Tibial artery (tissue), 4 donors: ENCODE results near the gene TK1.
"Not testable (repeated sequence)": the region's sequence is repeated elsewhere in the genome, so short reads cannot be mapped to it uniquely, and the experiment has no call there.

Experiments
- DNase-seq, 2 donors: peaks; one replicate each; pipeline ENCODE4 v3.0.0-alpha.2; 2019
- H3K27ac ChIP-seq, 2 donors: fragments of 200-600 bp; sonication (generic) in 1 of 2; 1 replicate in 1 of 2; 2 replicates in 1 of 2; pipeline ENCODE4 v1.5.1; 2018 to 2019; ENCODE audit warnings: mild to moderate bottlenecking in 1 of 2
- H3K27me3 ChIP-seq, 2 donors: fragments of 200-600 bp; sonication (generic) in 1 of 2; one replicate each; pipeline versions ENCODE4 v1.5.1 to v1.6.0; 2016 to 2019
- H3K36me3 ChIP-seq, 3 donors: fragments of 200-600 bp; sonication (generic) in 2 of 3; one replicate each; pipeline ENCODE4 v1.5.1; 2016 to 2019; ENCODE audit warnings: mild to moderate bottlenecking in 2 of 3
- H3K4me1 ChIP-seq, 4 donors: fragments of 200-600 bp; sonication (generic) in 2 of 4; 1 replicate in 3 of 4; 2 replicates in 1 of 4; pipeline ENCODE4 v1.5.1; 2016 to 2019
- H3K4me3 ChIP-seq, 2 donors: fragments of 200-600 bp; sonication (generic) in 1 of 2; 1 replicate in 1 of 2; 2 replicates in 1 of 2; pipeline ENCODE4 v1.5.1; 2018 to 2019; ENCODE audit warnings: mild to moderate bottlenecking in 2 of 2
- H3K9me3 ChIP-seq, 3 donors: fragments of 200-600 bp; sonication (generic) in 1 of 3; one replicate each; pipeline ENCODE4 v1.5.1; 2016 to 2019
- intact Hi-C: fragments of 100-400 bp; cut with DNase I; formaldehyde crosslinking; loops from one replicate; pipeline ENCODE4 v1.15.0; 2023; ENCODE audit warnings: low total_unique reads
- TF ChIP-seq, protein P1 (sequence below), 2 experiments: fragments of 200-600 bp in 1 of 2; fragments of 450-650 bp in 1 of 2; IDR thresholded peaks; one replicate each; pipeline ENCODE4 v1.5.1; 2017 to 2019; ENCODE audit warnings: antibody characterized with exemption in 2 of 2, mild to moderate bottlenecking in 1 of 2, moderate library complexity in 1 of 2

The TK1 gene

DNA sequence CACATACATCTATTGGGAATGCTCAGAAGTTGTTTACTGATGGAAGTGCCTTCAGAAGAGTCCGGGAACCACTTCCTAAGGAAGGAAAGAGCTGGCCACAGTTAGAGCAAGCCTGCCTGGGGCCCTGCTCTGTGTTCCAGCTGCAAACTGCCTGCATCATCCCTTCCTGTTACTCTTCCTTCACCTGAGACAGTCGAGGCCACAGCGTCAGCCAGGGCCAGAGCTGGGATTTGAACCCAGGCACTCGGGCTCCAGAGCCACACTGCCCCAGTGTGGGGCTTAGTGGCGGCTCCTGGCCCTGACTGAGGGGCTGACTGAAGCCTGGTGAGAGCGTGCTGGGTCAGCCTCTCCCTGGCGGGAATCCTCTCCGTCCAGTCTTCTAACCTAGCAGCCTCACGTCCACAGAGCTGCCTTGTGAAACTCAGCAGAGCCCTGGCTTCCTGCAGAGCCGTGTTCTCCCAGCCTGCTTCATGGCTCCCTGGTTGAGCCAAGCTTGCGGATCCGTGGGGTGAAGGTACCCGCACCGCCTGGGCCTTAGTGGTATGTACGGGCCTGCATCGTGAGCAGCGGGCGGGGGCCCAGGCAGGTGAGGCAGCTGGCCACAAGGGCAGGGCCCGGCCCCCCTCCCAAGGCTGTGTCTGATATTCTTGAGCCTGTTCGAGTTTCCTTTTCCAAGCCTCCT, 45.3 kb downstream of the TK1 start:
- Histone ChIP-seq H3K4me3 (no peak overlapping the region), H3K9me3 (no peaks in the 10 kb centered on the region), H3K36me3 (no peaks in the 10 kb centered on the region), H3K4me1 (peaks cover 0 to 34% (median 28%) of the 10 kb centered on the region in 4 donors), H3K27me3 (peaks cover 0 to 21% of the 10 kb centered on the region in 2 donors), H3K27ac (no peak overlapping the region)
- DNase-seq, result no peak
- TF ChIP-seq, protein P1, sequence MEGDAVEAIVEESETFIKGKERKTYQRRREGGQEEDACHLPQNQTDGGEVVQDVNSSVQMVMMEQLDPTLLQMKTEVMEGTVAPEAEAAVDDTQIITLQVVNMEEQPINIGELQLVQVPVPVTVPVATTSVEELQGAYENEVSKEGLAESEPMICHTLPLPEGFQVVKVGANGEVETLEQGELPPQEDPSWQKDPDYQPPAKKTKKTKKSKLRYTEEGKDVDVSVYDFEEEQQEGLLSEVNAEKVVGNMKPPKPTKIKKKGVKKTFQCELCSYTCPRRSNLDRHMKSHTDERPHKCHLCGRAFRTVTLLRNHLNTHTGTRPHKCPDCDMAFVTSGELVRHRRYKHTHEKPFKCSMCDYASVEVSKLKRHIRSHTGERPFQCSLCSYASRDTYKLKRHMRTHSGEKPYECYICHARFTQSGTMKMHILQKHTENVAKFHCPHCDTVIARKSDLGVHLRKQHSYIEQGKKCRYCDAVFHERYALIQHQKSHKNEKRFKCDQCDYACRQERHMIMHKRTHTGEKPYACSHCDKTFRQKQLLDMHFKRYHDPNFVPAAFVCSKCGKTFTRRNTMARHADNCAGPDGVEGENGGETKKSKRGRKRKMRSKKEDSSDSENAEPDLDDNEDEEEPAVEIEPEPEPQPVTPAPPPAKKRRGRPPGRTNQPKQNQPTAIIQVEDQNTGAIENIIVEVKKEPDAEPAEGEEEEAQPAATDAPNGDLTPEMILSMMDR (IDR thresholded peaks at IDR 0.05), result no peak
- intact Hi-C loops, result no loop called here

DNA sequence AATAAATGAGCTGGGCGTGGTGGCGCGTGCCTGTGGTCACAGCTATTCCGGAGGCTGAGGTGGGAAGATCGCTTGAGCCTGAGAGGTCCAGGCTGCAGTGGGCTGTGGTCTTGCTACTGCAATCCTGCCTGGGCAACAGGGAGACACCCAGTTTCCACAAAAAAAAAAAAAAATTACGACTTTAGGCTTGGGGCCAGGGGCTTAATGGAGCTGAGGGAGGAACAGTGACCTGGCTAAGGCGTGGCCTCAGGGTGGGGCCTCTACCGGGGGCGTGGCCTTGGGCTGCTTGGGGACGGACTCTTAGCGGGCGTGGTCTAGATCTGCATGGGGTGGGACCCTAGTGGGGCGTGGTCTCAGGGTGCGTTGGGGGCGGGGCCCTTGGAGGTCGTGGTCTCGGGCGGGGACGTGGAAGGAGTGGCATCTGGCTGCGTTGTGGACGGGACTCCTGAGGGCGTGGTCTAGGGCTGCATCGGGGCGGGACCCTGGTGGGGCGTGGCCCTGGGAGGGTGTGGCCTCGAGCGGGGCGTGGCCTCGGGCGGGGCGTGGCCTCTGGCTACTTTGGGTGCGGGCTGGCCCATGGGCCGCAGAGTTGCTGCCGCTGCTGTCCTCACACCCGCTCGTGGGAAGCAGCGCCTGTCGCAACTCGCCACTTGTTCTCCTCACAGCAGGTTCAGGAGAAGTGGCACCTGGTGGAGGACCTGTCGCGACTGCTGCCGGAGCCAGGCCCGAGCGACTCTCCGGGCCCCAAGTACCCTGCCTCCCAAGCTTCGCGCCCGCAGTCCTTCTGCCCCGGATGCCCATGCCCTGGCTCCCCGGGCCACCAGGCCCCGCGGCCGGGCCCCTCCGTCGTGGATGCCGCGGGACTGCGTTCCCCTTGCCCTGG, 46.4 kb downstream of the TK1 start:
- Histone ChIP-seq H3K27me3 (peaks cover 0 to 21% of the 10 kb centered on the region in 2 donors), H3K36me3 (no peaks in the 10 kb centered on the region), H3K4me1 (peaks cover 0 to 32% (median 26%) of the 10 kb centered on the region in 4 donors), H3K27ac (no peak overlapping the region), H3K9me3 (no peaks in the 10 kb centered on the region), H3K4me3 (peak overlapping the region in 1 of 2 donors; percentile 7)
- peak; percentile 81 to 90 for DNase-seq
- intact Hi-C loops, result no loop called here
- TF ChIP-seq, protein P1 (IDR thresholded peaks at IDR 0.05), result no peak

DNA sequence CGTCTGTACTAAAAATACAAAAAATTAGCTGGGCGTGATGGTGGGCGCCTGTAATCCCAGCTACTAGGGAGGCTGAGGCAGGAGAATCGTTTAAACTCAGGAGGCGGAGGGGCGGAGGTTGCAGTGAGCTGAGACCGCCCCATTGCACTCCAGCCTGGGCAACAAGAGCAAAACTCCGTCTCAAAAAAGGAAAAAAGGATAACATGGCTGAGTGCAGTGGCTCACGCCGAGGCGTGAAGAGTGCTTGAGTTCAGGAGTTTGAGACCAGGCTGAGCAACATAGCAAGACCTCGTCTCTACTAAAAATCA, 47.0 kb downstream of the TK1 start:
- H3K9me3 ChIP-seq, DNase-seq, H3K36me3 ChIP-seq, H3K27ac ChIP-seq, H3K4me3 ChIP-seq, intact Hi-C loops: not testable (repeated sequence)
- H3K27me3 ChIP-seq, result peaks cover 0 to 21% of the 10 kb centered on the region in 2 donors
- H3K4me1 ChIP-seq, result peaks cover 0 to 26% (median 20%) of the 10 kb centered on the region in 4 donors

DNA sequence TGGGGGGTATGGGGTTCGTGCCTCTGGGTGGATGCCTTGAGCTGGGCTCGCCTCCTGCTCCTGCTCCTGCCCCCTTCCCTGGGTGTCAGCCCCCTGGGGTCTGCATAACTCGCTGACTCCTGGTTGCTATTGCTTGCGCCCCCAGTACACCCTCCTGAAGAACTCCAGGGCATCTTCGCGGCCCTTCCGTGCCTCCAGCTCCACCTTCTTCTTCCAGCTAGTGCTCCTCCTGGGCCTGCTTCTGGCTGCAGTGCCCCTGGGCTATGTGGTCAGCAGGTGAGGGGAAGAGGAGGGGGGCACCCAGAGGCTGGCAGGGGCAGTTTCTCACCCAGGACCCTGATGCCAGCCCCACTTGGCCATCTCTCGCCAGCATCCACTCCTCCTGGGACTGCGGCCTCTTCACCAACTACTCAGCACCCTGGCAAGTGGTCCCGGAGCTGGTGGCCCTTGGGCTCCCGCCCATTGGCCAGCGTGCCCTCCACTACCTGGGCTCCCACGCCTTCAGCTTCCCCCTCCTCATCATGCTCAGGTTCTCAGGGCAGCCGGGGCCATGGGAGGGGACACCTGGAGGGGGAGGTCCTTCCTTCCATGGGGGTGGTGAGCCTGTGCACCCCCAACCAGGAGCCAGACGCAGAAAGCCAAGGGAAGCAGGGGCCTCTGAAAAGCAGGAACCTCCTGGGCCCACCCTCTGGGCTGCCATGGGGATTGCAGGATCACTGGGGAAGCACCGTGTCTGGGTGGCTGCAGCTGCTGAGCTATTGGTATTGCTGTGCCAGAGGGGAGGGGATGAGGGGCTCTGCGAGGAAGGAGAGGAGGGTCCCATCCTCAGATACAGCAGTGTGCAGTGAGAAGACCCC, 48.4 kb downstream of the TK1 start:
- peaks cover 0 to 30% of the 10 kb centered on the region in 2 donors for H3K27me3 ChIP-seq
- no peak overlapping the region for H3K27ac ChIP-seq
- TF ChIP-seq, protein P1 (IDR thresholded peaks at IDR 0.05), result no peak
- H3K4me3 ChIP-seq, result no peak overlapping the region
- intact Hi-C loops, result no loop called here
- no peaks in the 10 kb centered on the region for H3K9me3 ChIP-seq
- no peak for DNase-seq
- no peaks in the 10 kb centered on the region for H3K36me3 ChIP-seq
- peaks cover 0 to 12% (median 9%) of the 10 kb centered on the region in 4 donors for H3K4me1 ChIP-seq

DNA sequence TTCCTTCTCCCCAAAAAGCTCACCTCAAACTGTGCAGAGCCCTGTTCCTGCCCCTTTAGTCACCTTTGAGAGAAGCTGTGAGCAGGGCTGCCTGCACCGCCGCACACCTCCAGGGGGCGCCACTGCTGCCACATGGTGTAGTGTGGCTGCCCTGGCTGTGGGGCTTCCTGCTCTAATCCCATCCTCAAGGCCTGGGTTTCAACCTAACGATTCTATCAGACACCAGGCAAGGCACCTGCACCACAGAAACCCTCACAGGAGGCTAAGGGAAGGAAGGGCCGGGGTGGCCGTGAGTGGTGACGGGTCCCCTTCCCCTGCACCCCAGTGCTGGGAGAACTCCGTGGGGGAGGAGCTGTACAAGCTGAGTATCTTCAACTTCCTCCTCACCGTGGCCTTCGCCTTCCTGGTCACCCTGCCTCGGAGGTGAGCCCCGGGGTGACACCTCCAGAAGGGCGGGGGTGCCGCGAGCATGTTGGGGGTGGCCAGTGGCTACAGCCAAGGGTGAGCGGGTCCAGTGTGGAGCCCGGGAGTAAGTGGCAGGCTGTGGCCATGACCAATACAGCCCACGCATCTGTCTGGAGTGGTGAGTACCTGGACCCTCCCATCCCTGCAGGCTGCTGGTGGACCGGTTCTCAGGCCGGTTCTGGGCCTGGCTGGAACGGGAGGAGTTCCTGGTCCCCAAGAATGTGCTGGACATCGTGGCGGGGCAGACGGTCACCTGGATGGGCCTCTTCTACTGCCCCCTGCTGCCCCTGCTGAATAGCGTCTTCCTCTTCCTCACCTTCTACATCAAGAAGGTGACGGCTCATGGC, 49.3 kb downstream of the TK1 start:
- no peak for DNase-seq
- Histone ChIP-seq H3K4me1 (peaks cover 0 to 12% (median 9%) of the 10 kb centered on the region in 4 donors), H3K27ac (no peak overlapping the region), H3K36me3 (no peaks in the 10 kb centered on the region), H3K27me3 (peaks cover 0 to 32% of the 10 kb centered on the region in 2 donors), H3K4me3 (no peak overlapping the region), H3K9me3 (no peaks in the 10 kb centered on the region)
- intact Hi-C loops, result no loop called here
- TF ChIP-seq, protein P1 (IDR thresholded peaks at IDR 0.05), result no peak
